Thymus (tissue), 11 donors: ENCODE data around the gene SP9. TPM values are rescaled to one million over a fixed set of nuclear protein-coding genes. Genes with fewer than 3 reads are reported as not detected.

Experiments used
- DNase-seq, 9 donors: peaks; one replicate each; pipeline ENCODE4 v3.0.0-alpha.2; 2013; ENCODE audit warnings: low spot score in 9 of 9, low read depth in 6 of 9, missing footprints in 1 of 9
- H3K27ac ChIP-seq, 2 donors: one replicate each; pipeline ENCODE4 v1.5.1; 2013; ENCODE audit warnings: control low read depth in 1 of 2, low read depth in 1 of 2, low read length in 1 of 2, mild to moderate bottlenecking in 1 of 2, moderate library complexity in 1 of 2
- H3K27me3 ChIP-seq, 2 donors: one replicate each; pipeline ENCODE4 v1.5.1; 2013; ENCODE audit warnings: low read length in 1 of 2; ENCODE audit not compliant: control insufficient read depth in 2 of 2, insufficient read depth in 1 of 2
- H3K36me3 ChIP-seq, 2 donors: one replicate each; pipeline ENCODE4 v1.5.1; 2013; ENCODE audit warnings: low read length in 1 of 2, mild to moderate bottlenecking in 1 of 2, moderate library complexity in 1 of 2; ENCODE audit not compliant: control insufficient read depth in 2 of 2, insufficient read depth in 2 of 2
- H3K4me1 ChIP-seq, 2 donors: one replicate each; pipeline ENCODE4 v1.5.1; 2013; ENCODE audit warnings: low read length in 2 of 2; ENCODE audit not compliant: control insufficient read depth in 2 of 2, insufficient read depth in 2 of 2
- H3K4me3 ChIP-seq, 2 donors: one replicate each; pipeline ENCODE4 v1.5.1; 2013; ENCODE audit warnings: low read length in 2 of 2, control low read depth in 1 of 2, mild to moderate bottlenecking in 1 of 2
- H3K9me3 ChIP-seq, 2 donors: one replicate each; pipeline ENCODE4 v1.5.1; 2013; ENCODE audit warnings: low read length in 1 of 2, mild to moderate bottlenecking in 1 of 2; ENCODE audit not compliant: control insufficient read depth in 2 of 2, insufficient read depth in 1 of 2
- WGBS: extraction: QIAGEN DNeasy Blood & Tissue Kit; methylation state at CpG from one replicate; pipeline ENCODE4 v1.1.7; 2013; 5-methylcytosine and 5-hydroxymethylcytosine counted together
- polyA plus RNA-seq: library from polyadenylated mRNA; stranded (reverse); fragments of 200-250 nt; gene quantifications from one replicate; pipeline ENCODE4 v1.2.3, GENCODE V29; 2013
- total RNA-seq: library from RNA; stranded (reverse); fragments of 120-200 nt; gene quantifications from one replicate; pipeline ENCODE4 v1.2.4, GENCODE V29; 2013
- donor health status: healthy.

Gene SP9
- total and polyA plus RNA-seq, 2 donors = 0.07 TPM; not detected in 1

DNA sequence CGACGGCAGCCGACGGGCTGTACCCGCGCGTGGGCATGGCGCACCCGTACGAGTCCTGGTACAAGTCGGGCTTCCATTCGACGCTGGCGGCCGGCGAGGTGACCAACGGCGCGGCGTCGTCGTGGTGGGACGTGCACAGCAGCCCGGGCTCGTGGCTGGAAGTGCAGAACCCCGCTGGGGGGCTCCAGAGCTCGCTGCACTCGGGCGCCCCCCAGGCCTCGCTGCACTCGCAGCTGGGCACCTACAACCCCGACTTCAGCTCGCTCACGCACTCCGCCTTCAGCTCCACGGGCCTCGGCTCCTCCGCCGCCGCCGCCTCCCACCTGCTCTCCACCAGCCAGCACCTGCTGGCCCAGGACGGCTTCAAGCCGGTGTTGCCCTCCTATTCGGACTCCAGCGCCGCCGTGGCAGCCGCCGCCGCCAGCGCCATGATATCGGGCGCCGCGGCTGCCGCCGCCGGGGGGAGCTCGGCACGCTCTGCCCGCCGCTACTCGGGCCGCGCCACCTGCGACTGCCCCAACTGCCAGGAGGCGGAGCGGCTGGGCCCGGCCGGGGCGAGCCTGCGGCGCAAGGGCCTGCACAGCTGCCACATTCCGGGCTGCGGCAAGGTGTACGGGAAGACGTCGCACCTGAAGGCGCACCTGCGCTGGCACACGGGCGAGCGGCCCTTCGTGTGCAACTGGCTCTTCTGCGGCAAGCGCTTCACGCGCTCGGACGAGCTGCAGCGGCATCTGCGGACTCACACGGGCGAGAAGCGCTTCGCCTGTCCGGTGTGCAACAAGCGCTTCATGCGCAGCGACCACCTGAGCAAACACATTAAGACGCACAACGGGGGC is 2.0 kb downstream of the SP9 start:
- DNase-seq = peak in 4 of 9 donors; percentile 48 to 81 (median 68)
- H3K4me3 ChIP-seq = peak overlapping the region; percentile 28 to 49
- no peak overlapping the region for H3K27ac ChIP-seq
- under 1% methylated on average over 102 of the region's 102 CpGs for WGBS
- H3K27me3 ChIP-seq = peaks cover 85 to 100% of the 10 kb centered on the region in 2 donors
- H3K4me1 ChIP-seq = peaks cover 24 to 69% of the 10 kb centered on the region in 2 donors
- no peaks in the 10 kb centered on the region for H3K36me3 ChIP-seq
- peaks cover 7 to 37% of the 10 kb centered on the region in 2 donors for H3K9me3 ChIP-seq

- 1% methylated on average over 74 of the region's 74 CpGs for WGBS
- Histone ChIP-seq H3K4me3 (peak overlapping the region in 1 of 2 donors; percentile 49), H3K27me3 (peaks cover 85 to 100% of the 10 kb centered on the region in 2 donors), H3K9me3 (peaks cover 7 to 40% of the 10 kb centered on the region in 2 donors), H3K4me1 (peaks cover 25 to 72% of the 10 kb centered on the region in 2 donors), H3K36me3 (no peaks in the 10 kb centered on the region), H3K27ac (no peak overlapping the region)
- DNase-seq = peak in 3 of 9 donors; percentile 44 to 76 (median 58)
These were observed 2.8 kb downstream of the SP9 start for GRCh38 chr2:174337337-174338146.

DNA sequence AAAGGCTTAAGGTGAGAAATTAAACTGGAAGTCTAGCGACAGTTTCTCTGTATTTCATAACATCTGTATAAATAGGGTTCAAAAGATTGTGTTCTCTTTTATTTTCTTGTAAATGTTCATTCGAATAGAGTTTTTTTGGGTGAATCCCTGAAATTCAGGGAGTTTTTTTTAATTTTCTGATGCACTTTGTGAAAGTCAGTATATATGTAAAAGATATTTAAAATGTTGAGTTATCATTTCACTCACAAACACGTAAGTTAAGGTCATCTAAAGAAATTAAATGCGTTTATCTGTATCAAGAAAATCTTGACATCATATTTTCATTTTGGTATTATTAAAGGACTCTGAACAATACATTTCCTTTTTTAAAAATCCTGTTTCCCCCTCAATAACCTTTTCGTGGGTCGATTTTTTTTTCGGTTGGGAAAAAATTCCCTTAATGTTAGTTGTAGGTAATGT is 3.4 kb downstream of the SP9 start:
- Histone ChIP-seq H3K9me3 (peaks cover 7 to 40% of the 10 kb centered on the region in 2 donors), H3K4me1 (peaks cover 27 to 66% of the 10 kb centered on the region in 2 donors), H3K27me3 (peaks cover 89 to 100% of the 10 kb centered on the region in 2 donors), H3K36me3 (no peaks in the 10 kb centered on the region), H3K4me3 (no peak overlapping the region), H3K27ac (no peak overlapping the region)
- 16% methylated on average over 7 of the region's 7 CpGs for WGBS
- DNase-seq = no peak

DNA sequence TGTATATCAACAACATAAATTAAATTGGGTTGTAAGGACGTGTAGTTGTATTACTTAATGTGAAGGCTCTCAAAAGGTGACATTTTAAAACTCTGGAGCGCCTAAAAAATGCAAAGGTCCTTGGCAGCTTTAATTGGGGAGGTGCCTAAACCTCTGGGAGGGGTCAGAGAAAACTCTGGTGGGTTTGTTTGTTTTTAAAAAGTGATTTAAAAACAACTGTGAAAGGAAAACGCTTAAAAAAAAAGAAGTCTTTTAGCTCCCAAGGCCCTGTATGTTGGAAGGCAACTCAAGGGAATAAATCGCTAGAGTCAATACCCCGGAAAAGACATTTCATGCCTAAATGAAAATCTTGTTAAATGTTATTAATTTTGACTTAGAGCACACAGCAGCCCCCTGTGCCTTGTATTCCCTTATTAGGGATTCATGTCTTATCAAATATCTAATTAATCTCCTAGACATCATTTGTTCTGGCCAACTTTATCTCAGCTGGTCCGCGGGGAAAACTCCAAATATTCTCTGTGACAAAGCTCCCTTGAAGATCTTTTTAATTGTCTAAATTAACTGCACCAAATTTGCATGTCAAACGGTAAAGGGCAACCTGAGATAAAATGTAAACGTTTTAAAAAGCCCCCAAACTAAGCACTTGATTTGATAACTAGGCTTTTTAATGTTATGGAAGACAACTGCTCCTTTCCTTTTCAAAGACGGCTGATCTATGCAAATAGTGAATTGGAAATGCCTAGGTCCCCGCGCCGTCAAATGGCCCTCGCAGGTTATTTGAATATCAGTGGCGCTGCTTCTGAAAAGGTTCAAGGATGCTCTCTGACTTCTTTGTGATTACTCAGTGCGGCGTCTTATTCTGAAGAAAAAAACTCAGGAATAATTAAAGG is 4.2 kb downstream of the SP9 start:
- H3K4me3 ChIP-seq = no peak overlapping the region
- WGBS = 10% methylated on average over 17 of the region's 17 CpGs
- H3K27ac ChIP-seq = no peak overlapping the region
- H3K9me3 ChIP-seq = peaks cover 7 to 35% of the 10 kb centered on the region in 2 donors
- DNase-seq = peak in 3 of 9 donors; percentile 18 to 58 (median 21)
- peaks cover 27 to 66% of the 10 kb centered on the region in 2 donors for H3K4me1 ChIP-seq
- H3K27me3 ChIP-seq = peaks cover 89 to 100% of the 10 kb centered on the region in 2 donors
- H3K36me3 ChIP-seq = no peaks in the 10 kb centered on the region

- Histone ChIP-seq H3K4me3 (no peak overlapping the region), H3K27me3 (peaks cover 89 to 100% of the 10 kb centered on the region in 2 donors), H3K4me1 (peaks cover 26 to 61% of the 10 kb centered on the region in 2 donors), H3K9me3 (peaks cover 4 to 30% of the 10 kb centered on the region in 2 donors), H3K36me3 (no peaks in the 10 kb centered on the region), H3K27ac (no peak overlapping the region)
- DNase-seq = peak in 3 of 9 donors; percentile 12 to 66 (median 28)
- 6% methylated on average over 37 of the region's 37 CpGs for WGBS
These were observed 5.0 kb downstream of the SP9 start for GRCh38 chr2:174339561-174340399.

GRCh38 chr2:174340400-174341292 is 5.9 kb downstream of the SP9 start:
- Histone ChIP-seq H3K36me3 (no peaks in the 10 kb centered on the region), H3K4me3 (no peak overlapping the region), H3K9me3 (peaks cover 1 to 27% of the 10 kb centered on the region in 2 donors), H3K27ac (no peak overlapping the region), H3K4me1 (peaks cover 20 to 52% of the 10 kb centered on the region in 2 donors), H3K27me3 (peaks cover 88 to 100% of the 10 kb centered on the region in 2 donors)
- 10% methylated on average over 70 of the region's 70 CpGs for WGBS
- peak in 1 of 9 donors; percentile 24 for DNase-seq

- peak overlapping the region in 1 of 2 donors; percentile 29 for H3K4me3 ChIP-seq
- H3K9me3 ChIP-seq = peaks cover 1 to 25% of the 10 kb centered on the region in 2 donors
- peaks cover 82 to 98% of the 10 kb centered on the region in 2 donors for H3K27me3 ChIP-seq
- no peaks in the 10 kb centered on the region for H3K36me3 ChIP-seq
- peaks cover 12 to 44% of the 10 kb centered on the region in 2 donors for H3K4me1 ChIP-seq
- 1% methylated on average over 31 of the region's 31 CpGs for WGBS
- peak in 7 of 9 donors; percentile 75 to 93 (median 83) for DNase-seq
- no peak overlapping the region for H3K27ac ChIP-seq
These were observed 6.7 kb downstream of the SP9 start for GRCh38 chr2:174341293-174341994.
